Activated CD8-positive, alpha-beta memory T cell treated with anti-CD3 and anti-CD28 coated beads, Interleukin-2, amount 50 U/mL, for 24 hours (primary cell): ENCODE measurements around the gene UQCR11.

ENCODE experiments used
- DNase-seq: peaks from one replicate; pipeline ENCODE4 v3.0.0-alpha.2; 2020; ENCODE audit errors: extremely low read depth

UQCR11 gene

GRCh38 chr19:1590641-1591397, 14.4 kb downstream of the UQCR11 start:
- DNase-seq = no peak

- no peak for DNase-seq
Measured at GRCh38 chr19:1587872-1588271, 17.4 kb downstream of the UQCR11 start.

GRCh38 chr19:1585243-1585580, 20.1 kb downstream of the UQCR11 start:
- DNase-seq = no peak

- DNase-seq = no peak
Measured at GRCh38 chr19:1584500-1585242, 20.6 kb downstream of the UQCR11 start.

GRCh38 chr19:1582201-1582600, 23.1 kb downstream of the UQCR11 start:
- DNase-seq = no peak

- no peak for DNase-seq
Measured at GRCh38 chr19:1580957-1581356, 24.3 kb downstream of the UQCR11 start.

- DNase-seq = no peak
Measured at GRCh38 chr19:1580382-1580781, 24.9 kb downstream of the UQCR11 start.

- no peak for DNase-seq
Measured at GRCh38 chr19:1579222-1579621, 26.0 kb downstream of the UQCR11 start.

GRCh38 chr19:1577929-1578618, 27.2 kb downstream of the UQCR11 start:
- DNase-seq = no peak

GRCh38 chr19:1577090-1577928, 28.0 kb downstream of the UQCR11 start:
- no peak for DNase-seq

GRCh38 chr19:1576242-1577089, 28.8 kb downstream of the UQCR11 start:
- DNase-seq = no peak

- no peak for DNase-seq
Measured at GRCh38 chr19:1575323-1576241, 29.7 kb downstream of the UQCR11 start.

GRCh38 chr19:1574354-1575136, 30.7 kb downstream of the UQCR11 start:
- no peak for DNase-seq

- no peak for DNase-seq
Measured at GRCh38 chr19:1572795-1573194, 32.5 kb downstream of the UQCR11 start.

- DNase-seq = no peak
Measured at GRCh38 chr19:1571358-1571757, 33.9 kb downstream of the UQCR11 start.

- no peak for DNase-seq
Measured at GRCh38 chr19:1570836-1571235, 34.4 kb downstream of the UQCR11 start.

GRCh38 chr19:1569997-1570396, 35.3 kb downstream of the UQCR11 start:
- DNase-seq = no peak

GRCh38 chr19:1568320-1569019, 36.8 kb downstream of the UQCR11 start, which contains the start of gene MEX3D:
MEX3D (minus strand) TSS chr19:1568325; CDS start chr19:1568058, 267 bp downstream.
- DNase-seq = peak; percentile 30
